Gastrocnemius medialis (tissue), 4 donors: ENCODE measurements around the gene POLR3A.

Source experiments
- POLR2A ChIP-seq, 2 donors: fragments of 450-650 bp; IDR thresholded peaks; one replicate each; pipeline ENCODE4 v1.6.1; 2017; ENCODE audit warnings: antibody characterized with exemption in 2 of 2, mild to moderate bottlenecking in 2 of 2, moderate library complexity in 2 of 2
- TF ChIP-seq, protein P1 (sequence below), 5 experiments: fragments of 450-650 bp in 3 of 5; fragments of 200-600 bp in 2 of 5; sonication (generic) in 2 of 5; IDR thresholded peaks in 4 of 5; conservative IDR thresholded peaks in 1 of 5; 1 replicate in 4 of 5; 2 replicates in 1 of 5; pipeline ENCODE4 v1.5.1; 2016 to 2019; ENCODE audit warnings: antibody characterized with exemption in 5 of 5, mild to moderate bottlenecking in 3 of 5, moderate library complexity in 3 of 5

GRCh38 chr10:78053211-78053868 is 24.0 kb upstream of the POLR3A start:
- TF ChIP-seq, protein P1, sequence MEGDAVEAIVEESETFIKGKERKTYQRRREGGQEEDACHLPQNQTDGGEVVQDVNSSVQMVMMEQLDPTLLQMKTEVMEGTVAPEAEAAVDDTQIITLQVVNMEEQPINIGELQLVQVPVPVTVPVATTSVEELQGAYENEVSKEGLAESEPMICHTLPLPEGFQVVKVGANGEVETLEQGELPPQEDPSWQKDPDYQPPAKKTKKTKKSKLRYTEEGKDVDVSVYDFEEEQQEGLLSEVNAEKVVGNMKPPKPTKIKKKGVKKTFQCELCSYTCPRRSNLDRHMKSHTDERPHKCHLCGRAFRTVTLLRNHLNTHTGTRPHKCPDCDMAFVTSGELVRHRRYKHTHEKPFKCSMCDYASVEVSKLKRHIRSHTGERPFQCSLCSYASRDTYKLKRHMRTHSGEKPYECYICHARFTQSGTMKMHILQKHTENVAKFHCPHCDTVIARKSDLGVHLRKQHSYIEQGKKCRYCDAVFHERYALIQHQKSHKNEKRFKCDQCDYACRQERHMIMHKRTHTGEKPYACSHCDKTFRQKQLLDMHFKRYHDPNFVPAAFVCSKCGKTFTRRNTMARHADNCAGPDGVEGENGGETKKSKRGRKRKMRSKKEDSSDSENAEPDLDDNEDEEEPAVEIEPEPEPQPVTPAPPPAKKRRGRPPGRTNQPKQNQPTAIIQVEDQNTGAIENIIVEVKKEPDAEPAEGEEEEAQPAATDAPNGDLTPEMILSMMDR (IDR thresholded peaks at IDR 0.05 in 4 of 5, conservative IDR thresholded peaks at IDR 0.05 in 1 of 5) = no peak
- TF ChIP-seq POLR2A (IDR thresholded peaks at IDR 0.05) = no peak
